Kidney tubule cell (primary cell): Measurements from ENCODE around the gene BPIFA2.
"Not testable (repeated sequence)": the region's sequence is repeated elsewhere in the genome, so short reads cannot be mapped to it uniquely, and the experiment has no call there.

ENCODE experiments used
- DNase-seq: peaks from one replicate; pipeline ENCODE4 v3.0.0-alpha.2; 2018; ENCODE audit warnings: low spot score

BPIFA2 gene, protein sequence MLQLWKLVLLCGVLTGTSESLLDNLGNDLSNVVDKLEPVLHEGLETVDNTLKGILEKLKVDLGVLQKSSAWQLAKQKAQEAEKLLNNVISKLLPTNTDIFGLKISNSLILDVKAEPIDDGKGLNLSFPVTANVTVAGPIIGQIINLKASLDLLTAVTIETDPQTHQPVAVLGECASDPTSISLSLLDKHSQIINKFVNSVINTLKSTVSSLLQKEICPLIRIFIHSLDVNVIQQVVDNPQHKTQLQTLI

DNA sequence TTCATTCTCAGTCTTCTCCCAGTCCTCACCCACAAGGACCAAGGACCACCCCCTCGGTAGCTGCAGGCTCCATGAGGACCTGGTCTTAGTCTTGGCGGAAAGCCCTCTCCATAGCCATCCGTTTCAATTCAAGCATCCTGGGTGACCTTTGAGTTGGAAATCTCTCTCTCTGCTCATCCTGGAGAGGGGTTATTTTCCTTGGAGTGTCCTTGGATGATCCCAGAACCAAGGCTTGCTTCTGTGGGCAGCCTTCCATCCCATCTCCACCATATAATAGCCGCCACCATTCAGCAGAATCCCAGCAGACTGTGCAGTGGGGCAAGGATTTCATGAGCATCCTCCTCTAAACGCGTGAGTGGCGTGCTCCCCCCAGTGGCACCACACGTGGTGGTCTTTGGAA lies at the start of gene BPIFA2:
TSS of gene BPIFA2 (plus strand) at position 301 of the 400 bp plus-strand sequence. CDS start 987 bp downstream, outside the sequence.
- DNase-seq, result no peak

DNA sequence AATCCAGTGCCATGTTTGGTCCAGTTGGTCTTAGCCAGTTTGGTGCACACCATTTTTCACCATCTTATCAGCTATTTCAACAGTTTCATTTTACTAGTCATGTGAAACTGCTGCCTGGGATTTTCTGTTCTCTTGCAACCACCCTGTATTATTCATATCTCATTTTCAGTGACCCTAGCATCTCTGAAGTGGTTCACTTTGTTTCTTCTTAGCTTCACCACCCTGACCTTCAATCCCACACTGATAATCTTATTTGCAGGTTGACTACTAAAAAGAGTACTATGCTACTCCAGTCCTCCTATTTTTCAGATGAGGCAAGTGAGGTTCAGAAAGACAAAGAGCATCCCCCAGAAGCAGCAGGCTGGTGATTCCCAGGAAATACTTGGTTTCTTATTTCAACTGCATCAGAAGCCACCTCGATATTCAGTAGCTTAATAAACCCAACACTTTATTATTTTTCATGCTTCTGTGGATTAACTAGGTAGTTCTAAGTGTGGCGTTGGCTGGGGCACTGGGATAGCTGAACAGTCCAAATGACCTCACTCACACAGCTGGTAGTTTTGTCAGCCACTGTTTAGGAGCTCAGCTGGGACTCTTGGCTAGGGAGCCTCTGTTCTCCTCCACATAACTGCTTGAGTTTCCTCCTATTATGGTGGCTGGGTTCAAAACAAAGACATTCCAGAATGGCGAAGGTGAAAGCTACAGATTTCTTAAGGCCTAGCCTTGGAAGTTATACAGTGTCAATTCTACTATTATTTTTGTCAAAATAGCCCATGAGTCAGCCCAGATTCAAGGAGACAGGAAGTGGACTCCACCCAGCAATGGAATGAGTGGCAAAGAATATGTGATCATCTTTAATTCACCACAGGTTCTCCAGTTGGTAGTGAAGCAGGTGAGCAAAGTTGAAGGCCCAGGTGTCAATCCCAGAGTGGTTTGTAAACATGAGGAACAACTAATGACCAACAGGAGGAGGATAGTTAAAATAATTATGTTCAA lies 47.9 kb upstream of the BPIFA2 start:
- peak; percentile 14 for DNase-seq

DNA sequence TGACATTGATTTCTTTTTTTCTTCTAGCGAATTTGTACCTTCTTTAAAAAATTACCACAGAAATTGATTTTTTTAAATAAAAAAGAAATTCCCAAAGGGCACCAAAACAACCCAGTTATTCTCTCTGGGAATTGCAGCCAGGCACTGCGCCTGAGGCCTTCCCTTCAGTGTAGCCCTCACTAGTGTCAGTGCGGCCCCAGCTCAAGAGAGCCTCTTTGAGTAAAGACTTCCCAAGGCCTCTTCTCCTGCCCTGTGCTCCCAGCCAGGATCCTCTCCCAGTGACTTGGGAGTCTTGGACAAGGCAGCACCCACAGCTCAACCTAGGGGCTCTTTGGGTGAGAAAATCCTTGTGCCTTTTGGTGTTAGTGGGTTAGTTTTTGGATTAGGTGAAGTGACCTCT lies 47.0 kb upstream of the BPIFA2 start:
- DNase-seq, result no peak

DNA sequence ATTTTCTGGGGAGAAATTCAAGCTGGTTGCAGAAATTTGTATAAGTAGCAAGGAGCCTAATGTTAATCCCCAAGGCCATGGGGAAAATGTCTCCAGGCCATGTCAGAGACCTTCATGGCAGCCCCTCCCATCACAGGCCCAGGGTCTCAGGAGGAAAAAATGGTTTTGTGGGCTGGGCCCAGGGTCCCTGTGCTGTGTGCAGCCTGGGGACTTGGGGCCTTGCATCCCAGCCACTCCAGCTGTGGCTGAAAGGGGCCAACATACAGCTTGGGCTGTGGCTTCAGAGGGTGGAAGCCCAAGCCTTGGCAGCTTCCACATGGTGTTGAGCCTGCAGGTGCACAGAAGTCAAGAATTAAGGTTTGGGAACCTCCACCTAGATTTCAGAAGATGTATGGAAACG lies 45.7 kb upstream of the BPIFA2 start:
- not testable (repeated sequence) for DNase-seq

DNA sequence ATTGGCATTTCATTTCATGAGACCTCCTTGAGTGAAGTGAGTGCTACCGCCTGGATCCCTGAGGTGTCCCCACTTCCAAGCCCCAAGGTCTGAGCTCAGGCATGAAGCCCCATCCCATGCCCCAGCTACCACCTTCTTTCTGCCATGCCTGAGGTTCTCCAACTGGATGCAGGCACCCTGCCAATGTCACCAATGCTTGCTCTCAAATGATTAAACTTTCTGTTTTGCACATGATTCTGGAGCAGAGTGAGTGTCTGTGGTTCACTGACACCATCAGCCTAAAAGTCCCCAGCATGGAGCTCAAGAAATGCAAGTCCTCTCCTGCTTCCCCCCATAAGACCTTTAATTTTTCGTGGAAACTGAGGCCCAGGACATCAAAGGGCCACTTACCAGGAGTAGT lies 43.7 kb upstream of the BPIFA2 start:
- DNase-seq, result no peak

DNA sequence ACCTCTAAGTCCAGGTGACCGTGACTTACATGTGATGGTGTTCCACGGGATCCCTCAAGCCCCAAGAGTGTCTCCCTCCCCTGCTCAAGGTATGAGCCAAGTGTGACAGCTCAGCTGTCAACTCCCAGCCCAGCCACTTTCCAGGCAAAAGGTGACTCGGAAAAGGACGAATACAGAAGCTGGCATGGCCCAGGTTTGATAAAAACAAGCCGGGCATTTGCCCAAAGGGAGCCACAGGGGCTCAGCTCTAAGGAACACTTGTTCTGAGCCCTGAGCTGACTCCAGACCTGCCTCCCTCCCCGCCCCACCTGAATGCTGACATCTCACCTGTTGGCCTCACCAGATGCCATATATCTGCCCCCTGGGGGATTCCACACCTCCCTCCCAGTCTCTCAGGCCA lies 43.0 kb upstream of the BPIFA2 start:
- no peak for DNase-seq

DNA sequence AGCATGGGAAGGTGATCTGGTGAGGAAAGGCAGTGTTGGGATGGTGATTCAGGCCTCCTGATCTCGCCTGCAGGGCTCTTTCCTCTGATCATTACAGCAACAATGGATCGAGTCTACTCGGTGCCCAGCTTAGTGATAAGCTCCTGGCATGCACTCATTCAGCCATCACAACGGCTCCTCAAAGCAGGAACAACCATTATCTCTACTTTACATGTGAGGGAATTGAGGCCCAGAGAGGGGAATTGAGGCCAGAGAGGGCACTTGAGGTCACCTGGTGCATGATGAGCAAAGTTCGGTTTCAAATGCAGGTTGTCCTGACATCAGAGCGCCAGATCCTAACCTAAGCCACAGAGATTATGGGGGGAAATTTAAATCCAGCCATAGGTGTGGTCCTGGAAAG lies 42.0 kb upstream of the BPIFA2 start:
- DNase-seq, result no peak

DNA sequence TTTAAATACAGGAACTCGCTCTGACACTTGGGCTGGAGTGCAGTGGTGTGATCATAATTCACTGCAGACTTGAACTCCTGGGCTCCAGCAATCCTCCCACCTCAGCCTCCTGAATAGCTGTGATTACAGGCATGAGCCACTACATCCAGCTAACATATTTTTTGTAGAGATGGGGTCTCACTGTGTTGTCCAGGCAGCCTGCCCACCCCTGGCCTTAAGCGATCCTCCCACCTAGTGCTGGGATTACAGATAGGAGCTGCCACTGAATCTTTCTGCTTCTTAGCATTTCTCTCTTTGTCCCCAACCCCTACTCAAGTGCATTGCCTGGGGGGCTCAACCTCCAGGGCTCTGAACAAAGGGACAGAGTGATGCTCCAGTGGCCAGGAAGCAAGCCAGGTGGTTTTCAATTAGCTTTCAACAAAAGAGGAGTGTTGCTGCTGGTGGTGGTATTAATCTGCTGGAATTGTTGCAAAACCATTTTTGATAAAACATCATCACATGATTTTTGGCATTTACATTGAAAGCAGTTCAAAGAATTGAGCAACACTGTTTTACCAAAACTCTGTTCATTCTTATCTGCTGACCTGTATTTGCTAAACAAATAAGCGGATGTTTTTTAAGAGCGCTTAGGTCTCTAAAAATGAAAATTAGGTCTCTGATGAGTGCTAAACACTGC lies 40.4 kb upstream of the BPIFA2 start:
- no peak for DNase-seq

DNA sequence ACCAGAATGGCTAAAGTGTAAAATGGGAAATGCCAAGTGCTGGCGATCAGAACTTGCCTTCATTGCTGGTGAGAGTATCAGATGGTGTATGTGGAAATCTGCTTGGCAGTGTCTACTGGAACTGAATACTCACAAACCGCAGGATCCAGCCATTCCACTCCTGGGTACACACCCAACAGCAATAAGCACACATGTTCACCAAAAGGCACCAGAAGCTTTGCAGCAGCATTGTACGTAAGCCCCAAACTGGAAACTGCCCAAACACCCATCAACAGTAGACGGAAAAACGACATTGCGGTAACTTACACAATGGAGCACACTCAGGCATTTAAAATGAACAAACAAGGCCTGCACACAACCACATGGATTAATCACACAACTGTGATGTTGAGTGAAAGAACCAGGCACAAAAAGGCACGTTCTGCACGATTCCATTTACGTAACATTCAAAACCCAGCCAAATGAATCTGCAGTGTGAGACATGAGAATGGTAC lies 37.3 kb upstream of the BPIFA2 start:
- no peak for DNase-seq

DNA sequence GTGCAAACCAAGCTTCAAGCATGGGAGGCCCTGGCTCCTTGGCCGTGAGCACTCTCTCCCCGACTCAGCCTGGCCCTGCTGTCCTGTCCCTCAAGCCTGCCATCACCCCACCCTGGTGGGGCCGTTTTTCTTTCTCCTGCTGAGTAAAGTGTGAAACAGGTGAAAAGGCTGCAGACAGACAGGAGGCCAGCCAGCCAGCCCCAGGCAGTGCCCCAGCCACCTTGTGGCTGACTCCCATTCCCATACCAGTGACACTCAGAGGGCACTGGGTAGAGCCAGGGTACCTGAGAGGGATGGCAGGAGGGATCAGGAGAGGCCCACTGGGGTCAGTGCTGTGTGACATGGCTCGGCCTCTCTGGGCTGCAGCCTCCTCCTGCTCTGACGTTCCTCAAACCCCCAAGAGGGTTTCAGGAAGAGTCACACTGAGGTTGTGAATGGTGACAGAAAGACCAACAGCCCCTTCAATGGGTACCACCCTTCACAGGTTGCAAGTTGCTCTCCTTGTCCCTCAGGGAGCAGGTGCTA lies 35.9 kb upstream of the BPIFA2 start:
- no peak for DNase-seq

DNA sequence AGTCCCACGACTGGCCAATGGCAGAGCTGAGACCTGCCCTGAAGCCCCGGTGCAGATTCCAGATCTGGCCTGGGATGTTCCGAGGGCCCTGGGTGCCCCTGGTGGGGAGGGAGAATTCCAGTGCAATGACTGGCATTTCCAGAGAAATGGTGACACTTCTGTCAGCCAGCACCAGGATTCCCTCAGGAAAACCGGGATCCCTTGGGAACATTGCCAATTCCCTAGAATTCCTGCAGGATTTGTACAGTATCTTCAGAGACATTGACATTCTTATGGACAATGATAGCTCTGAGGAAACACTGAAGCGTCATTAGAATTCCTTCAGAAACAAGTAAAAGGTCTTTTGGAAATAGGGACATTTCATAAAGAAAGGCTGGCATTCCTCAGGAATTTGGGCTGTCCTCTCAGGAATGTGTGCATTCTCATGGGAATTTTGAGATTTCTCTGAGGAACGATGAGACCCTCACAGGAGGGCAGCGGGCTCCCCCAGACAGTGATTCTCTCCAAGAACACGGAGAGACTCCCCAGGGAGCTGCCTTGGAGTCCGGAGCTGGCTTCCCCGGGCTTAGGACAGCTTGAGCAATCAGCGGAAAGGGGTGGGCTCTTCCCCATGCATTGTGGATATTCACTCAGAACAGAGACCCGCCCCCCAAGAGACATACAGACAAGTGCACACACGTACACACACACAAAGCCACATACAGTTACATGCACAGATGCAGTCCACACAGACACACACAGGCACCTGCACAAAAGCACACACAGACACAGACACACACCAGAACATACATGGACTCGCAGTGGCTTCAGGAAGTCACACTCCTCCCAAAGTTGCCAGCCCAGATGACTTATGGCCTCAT lies 35.2 kb upstream of the BPIFA2 start:
- no peak for DNase-seq

DNA sequence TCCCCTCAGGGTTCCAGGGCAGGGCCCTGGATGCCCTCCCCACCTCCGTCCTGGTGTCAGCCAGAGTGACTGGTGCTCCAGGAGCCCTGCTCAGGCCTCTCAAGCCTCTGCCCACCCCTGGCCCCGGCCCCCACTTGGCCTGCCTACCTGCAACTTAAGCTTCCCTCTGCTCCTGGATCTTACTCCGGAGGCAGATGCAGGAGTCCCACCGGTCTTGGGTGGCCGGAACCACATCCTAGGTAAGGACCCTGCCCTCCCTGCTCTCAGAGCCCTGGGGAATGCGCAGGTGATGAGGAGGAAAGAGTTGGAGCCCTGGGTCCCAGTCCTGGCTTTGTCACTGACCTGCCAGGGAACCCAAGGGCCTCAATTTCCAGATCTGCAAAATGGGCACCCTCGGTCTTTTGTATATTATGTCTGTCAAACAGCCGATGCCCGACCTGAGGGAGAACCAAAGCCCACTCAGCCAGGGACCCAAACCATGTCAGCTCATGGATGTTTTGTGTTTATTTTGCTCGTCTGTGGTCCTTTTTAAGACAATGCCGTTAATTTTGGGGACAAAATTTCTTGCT lies 34.5 kb upstream of the BPIFA2 start:
- DNase-seq, result no peak

DNA sequence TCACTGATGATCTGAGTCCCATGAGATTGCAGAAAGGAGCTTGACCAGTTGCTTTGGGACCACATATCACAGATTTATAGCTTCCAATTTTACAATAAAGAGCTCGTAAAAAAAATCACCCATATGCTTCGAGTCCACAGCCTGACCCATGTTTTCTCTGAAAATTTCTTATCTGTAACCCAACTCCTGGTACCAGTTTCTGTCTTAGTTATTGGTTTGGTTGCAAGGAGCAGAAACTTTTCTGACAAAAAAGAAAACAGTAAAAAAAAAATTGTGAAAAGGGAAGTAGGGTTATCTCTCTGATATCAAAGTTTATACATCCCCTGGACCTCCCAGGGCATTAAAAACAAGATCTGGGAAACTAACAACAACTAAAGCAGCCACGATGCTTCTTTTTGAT lies 30.8 kb upstream of the BPIFA2 start:
- no peak for DNase-seq

DNA sequence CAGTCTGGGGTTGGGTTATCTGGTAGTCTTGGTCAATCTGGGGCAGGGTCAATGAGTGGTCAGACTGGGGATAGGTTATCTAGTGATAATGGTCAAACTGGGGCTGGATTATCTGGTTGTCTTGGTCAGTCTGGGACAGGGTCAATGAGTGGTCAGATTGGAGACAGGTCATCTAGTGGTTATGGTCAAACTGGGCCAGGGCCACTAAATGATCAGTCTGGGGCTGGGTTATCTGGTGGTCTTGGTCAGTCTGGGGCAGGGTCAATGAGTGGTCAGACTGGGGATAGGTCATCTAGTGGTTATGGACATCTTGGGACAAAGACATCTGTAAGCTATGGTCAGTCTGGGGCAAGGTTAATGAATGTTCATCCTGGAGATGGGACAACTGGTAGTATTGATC lies 28.5 kb upstream of the BPIFA2 start:
- no peak for DNase-seq

DNA sequence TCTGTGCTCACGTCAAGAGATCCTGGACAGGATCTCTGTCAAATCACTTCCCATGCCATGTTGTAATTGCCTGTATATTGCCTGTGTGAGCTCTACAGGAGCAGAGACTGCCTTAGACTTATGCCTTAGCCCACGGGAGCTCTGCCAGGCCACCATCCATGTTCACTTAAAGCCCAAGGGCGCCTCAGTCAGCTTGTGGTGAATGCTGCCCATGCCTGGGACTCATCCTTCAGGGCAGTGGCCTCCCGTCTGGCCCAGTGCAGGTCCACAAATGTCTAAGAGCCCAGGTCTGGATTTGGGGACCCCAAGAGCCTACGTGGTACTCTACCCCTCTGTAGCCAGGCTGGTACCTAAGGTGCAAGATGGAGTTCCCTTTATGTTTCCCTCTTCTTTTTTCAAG lies 22.4 kb upstream of the BPIFA2 start:
- no peak for DNase-seq

DNA sequence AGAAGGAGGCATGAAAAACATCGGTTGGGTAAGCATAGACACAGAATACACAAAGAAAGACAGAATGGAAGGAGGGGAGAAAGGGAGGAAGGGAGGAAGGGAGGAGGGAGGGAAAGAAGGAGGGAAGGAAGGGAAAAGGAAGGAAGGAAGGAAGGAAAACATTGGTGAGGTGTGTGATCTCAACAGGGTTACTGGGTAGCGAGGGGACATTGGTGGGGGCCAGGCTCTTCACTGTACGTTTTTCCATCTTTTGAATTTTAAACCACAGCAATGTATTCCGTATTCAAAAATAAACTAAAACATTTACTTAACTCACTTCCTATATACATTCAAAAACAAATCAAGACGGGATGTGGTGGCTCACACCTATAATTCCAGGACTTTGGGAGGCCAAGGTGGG lies 20.7 kb upstream of the BPIFA2 start:
- no peak for DNase-seq

DNA sequence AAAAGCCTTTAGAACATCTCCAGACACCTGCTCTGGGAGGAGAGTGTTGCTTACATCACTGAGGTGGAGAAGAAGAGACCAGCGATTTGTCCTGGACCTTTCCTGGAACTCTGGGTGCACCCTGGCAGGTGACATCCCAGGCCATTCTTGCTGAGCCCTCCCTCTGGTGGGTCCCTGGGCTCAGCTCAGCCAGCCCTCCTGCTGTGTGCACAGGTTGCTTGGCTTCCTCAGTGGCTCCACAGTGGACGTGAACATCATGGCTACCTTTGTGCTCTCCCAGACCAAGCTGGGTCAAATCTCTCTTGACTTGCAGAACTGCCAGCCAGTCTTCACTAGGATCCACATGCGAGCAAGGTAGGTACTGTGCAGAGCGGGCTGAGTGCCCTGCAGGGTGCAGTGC lies 19.9 kb upstream of the BPIFA2 start:
- DNase-seq, result no peak

DNA sequence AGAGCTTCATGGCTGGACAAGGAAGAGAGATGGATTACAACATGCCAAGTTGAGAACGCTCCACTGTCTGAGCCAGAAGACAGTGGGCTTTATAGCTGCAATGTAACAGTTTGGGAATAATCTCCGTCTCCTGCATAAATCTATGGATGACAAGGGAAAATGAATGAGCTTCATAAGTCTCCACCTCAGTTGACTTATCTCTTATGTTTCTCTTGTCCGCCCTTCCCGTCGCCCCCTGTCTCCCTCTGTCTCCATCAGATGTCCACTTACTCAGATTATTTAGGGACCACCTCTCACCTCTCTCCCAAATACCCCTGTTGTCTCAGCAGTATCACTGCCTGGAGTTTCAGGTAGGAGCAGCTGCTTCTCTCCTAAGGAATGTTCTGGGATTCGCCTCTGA lies 13.7 kb upstream of the BPIFA2 start:
- DNase-seq, result no peak

DNA sequence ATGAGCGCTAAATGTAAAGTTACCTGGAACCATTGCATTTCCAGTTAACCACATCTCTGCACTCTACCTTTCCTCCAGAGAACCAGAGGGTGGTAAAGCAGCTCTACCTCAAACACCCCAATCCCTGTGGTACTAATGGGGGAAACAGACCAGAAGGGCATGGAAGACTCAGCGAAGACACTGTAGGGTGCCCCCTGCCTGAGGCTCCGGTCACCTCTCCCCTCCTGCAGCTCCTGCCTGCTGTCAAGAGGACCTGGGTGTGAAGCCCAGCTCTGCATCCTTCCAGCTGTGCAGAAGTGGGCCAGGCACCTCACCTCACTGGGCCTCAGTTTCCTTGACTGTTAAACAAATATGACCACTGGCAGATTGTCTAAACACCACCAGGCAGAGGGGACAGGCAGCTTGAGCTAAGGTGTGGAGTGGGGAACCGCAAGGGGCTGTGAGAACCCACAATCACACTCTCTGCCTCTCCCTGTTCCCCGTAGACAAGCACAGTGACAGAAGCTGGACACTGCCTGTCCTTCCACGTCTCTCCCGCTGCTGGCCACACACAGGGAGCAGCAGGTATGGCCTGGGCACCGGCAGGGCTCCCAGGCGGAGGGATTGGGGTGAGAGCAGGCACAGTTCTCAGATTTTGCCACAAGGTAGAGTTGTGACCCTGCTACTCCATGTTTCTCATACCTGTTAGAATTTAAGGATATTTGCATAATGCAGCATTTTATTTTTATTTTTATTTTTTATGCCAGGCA lies 9.1 kb upstream of the BPIFA2 start:
- DNase-seq, result no peak

DNA sequence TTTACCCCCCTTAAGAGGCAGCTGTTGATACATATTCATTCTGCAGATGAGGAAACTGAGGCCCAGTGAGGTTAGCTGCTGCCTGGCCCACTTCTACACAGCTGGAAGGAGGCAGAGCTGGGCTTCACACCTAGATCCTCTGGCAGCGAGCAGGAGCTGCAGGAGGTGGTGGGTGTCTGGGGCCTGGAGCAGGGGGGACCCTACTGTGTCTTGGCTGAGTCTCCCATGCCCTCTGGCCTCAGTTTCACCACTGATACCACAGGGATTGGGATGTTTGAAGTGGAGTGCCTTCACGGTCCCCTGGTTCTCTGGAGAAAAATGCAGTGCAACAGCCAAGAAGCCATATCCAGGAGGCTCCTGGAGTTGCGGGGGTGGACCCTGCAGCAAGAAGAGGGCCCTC lies 8.2 kb upstream of the BPIFA2 start:
- DNase-seq, result no peak
